HG02571 (cell line): ENCODE data around the gene ZSCAN5A.
"Not testable (repeated sequence)": the region's sequence is repeated elsewhere in the genome, so short reads cannot be mapped to it uniquely, and the experiment has no call there.

ENCODE experiments used
- ATAC-seq: cut with Tn5 transposase; IDR thresholded peaks from one replicate; pipeline ENCODE4 v1.9.1; 2021; ENCODE audit warnings: mild to moderate bottlenecking, moderate library complexity; ENCODE audit not compliant: unreplicated experiment

The ZSCAN5A gene

DNA sequence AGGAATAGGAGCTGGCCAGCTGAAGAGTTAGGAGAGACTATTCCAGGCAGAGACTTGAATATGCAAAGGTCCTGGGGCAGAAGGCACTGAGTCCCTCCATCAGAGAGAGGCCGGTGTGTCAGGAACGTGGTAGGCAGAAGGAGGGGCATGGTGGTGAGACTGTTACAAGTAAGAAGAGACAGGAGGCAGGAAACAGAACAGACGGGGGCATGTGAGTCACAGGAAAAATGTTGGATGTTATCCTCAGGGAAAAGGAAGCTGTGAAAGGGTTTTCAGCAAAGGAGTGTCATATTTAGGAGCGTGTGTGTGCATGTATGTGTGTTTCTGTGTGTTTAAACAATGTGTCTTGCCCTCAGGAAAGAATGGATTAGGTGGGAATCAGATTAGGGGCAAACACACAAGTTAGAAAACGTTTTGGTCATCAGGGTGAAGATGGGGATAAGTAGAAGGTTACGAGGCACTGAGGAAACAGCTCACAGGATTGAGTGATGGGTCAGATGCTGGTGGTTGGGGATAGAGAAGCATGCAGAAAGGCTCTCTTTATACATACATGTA is 41.0 kb downstream of the ZSCAN5A start:
- no peak for ATAC-seq

DNA sequence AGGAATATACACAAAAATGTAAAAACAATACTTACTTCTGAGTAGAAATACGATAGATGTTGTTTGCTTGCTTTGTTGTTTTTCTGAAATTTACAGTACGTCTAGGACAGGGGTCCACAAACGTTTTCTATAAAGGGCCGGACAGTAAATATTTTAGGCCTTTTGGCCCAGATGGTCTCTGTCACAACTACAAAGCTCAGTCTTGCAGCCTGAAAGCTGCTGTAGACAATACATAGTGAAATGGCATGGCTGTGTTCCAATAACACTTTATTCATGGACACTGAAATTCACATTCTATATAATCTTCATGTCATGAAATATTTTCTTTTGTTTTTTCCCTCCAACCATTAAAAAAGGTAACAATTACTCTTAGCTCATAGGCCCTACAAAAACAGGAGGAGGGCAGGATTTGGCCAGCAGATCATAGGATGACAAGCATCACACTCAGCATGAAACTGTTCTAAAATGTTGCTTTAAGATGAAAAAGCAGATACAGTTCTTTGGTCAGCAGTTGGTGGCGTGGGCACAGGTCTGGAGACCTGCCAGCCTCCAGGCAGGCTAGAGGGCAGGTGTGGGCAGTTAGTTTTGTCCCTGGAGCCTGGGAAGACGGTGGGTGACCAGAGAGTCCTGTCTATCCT is 42.4 kb downstream of the ZSCAN5A start, which contains the start of gene EDDM13:
Gene EDDM13 (plus strand): TSS at position 588 of the 638 bp plus-strand sequence. CDS start 87 bp downstream, outside the sequence.
- ATAC-seq: no peak

DNA sequence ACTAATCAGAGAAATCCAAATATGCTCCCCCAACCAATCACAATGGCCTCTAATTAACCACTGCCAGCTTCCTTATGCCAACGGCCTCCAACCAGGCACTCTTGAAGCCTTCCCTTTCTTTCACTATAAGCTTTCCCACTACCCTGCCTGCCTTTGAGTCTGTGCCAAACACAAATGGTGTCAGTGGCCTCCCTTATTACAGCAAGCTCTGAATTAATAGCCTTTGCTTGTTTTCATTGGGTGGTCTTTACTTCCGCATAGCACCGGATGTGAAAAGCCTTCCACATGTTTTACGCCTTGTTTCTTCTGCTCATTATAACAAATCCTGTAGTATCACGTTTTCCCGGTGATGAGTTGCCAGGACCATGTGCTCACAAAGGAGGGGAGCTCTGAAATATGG is 43.5 kb downstream of the ZSCAN5A start:
- ATAC-seq: no peak

DNA sequence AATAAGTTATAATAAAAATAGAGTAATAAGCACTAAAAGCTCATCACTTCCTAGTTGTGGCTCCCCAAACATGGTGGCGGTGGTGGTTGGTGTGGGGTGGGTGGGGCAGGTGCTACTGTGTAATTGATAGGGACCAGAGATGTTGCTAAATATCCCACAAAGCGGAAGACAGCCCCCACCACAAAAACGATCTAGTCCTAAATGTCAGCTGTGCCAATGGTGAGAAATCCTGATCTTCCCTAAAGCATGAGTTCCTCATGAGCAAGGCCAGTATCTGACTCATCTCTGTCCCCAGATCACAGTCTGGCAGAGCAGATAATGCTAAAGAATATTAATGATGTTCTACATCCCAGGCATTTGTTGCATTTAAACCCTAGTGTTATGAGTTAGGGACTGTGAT is 44.0 kb downstream of the ZSCAN5A start:
- no peak for ATAC-seq

DNA sequence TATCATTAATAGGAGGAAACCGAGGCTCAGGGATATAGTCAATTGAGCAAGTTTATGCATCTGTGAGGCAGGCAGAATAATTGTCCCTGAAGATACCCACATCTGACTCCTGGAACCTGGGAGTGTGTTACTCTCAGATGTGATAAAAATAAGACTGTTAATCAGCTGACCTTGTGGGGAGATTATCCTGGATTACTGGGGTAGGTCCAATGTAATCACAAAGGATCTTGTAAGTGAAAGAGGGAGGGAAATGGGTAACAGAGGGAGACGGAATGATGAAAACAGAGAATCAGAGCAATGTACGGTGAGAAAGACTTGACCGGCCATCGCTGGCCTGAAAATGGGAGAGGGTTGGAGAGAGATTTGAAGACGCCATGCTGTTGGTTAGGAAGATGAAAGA is 45.3 kb downstream of the ZSCAN5A start:
- ATAC-seq: no peak

DNA sequence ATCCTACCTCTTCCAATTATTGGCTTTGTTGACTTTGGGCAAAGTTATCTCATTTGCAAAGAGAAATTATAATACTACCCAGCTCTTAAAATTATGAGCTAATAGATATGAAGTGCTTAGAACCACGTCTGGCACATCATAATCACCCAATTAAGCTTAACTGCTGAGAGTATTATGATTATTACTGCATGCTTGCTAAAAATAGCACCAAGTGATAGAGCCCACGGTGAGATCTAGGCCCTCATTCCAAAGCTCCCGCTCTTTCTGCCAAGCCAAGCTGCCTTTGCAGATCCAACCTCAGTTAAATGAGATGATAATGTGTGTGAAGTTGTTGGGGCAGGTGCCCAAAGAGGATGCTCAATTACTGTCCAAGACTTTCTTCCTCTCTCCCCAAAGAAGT is 48.6 kb downstream of the ZSCAN5A start:
- ATAC-seq: no peak

DNA sequence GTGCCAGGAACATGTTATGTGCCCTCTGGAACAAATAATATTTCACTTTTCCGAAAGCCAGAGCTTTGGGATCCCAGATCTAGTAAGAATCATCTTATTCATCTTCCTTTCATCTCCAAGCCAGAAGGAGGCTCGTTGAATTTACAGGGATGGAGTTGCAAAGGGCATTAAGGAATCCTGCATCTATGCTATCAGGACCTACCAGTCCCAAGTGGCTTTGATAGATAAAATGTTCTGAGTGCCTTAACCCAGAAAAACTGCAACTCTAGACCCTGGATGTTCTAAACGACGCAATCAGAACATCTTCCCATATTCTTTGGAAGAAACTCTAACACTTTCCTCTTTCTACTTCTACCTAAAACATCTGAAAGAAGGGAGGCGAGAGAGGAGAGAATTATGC is 51.3 kb downstream of the ZSCAN5A start:
- ATAC-seq: no peak

DNA sequence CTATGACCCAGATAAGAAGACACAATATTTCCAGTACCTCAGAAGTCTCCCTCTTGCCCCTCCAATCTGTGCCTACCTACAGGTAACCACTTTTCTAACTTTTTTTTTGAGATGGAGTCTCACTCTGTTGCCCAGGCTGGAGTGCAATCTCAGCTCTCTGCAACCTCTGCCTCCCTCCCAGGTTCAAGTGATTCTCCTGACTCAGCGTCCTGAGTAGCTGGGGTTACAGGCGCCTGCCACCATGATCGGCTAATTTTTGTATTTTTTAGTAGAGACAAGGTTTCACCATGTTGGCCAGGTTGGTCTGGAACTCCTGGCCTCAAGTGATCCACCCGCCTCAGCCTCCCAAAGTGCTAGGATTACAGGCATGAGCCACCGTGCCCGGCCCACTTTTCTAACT is 52.7 kb downstream of the ZSCAN5A start:
- ATAC-seq: not testable (repeated sequence)

DNA sequence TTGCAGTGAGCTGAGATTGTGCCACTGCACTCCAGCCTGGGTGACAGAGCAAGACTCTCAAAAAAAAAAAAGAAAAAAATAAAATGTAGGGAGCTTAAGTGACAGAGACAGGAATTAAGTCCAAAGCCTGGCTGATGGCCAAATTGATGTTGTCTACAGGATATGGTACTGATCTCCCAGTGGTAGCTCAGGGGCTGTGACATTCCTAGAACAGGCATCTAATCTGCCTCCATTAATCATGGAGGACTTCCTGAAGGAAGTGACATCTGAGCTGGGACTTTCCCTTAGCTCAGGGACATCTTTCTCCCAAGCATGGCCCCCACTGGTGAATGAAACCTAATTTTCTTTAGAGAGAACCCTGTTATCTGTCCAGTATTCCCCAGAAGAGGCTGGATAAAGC is 53.5 kb downstream of the ZSCAN5A start:
- ATAC-seq: no peak

DNA sequence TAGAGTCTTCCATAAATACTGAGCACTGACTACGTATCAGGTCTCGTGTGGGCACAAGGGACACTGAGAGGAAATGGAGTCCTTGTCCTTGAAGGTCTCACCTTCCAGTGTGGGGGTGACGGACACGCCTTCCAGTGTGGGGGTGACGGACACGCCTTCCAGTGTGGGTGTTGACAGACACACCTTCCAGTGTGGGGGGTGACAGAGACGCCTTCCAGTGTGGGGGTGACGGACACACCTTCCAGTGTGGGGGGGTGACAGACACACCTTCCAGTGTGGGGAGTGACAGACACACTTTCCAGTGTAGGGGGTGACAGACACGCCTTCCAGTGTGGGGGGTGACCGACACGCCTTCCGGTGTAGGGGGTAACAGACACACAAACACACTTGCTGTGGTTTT is 56.4 kb downstream of the ZSCAN5A start:
- ATAC-seq: no peak

DNA sequence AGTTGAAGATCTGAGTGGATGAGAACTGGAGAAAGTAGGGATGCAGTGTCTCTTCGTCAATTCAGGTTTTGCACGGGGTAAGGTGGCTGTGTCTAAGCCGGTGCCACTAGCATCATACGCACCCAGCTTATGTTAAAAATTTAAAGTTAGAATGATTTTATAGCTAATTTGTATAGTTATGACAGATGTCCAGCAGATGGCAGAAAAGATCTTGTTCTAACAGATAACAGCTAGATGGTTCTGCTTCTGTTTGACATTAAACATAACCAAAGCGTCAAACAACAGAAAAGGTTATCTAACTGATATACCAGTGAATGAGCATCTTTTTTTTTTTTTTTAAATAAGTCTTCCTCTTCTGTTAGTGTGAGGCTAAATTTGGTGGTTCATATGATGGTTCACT is 60.9 kb downstream of the ZSCAN5A start:
- no peak for ATAC-seq

DNA sequence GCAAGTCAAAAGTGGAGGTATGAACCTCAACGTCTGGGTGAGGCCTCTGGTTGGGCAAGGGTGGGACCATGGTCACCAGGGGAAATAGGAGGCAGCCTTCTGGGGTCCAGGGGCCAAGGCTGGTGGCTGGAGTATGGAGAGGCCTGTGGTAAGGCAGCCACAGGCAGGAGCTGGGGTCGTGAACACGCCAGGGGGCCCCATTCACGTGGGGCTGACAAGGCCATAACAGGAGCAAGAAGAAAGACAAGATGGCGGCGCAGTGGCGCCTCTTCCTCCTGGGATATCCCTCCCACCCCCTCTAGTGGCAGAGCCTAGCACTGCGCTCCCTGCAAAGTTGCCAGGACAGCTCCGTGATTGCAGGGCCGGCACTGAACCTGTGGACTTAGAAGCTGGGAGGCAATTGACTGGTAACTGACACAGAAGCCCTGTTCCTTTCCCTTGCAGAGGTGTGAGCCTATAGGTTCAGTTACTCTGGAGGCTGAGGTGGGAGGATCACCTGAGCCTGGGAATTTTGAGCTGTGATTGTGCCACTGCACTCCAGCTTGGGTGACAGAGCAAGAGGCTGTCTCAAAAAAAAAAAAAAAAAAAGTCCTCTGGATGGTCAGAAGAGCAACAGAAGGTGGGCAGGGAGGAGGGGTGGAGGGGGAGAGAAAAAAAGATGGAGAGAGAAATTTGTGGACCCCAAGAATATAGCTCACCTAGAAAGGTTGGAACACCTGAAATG is 61.8 kb downstream of the ZSCAN5A start:
- no peak for ATAC-seq

DNA sequence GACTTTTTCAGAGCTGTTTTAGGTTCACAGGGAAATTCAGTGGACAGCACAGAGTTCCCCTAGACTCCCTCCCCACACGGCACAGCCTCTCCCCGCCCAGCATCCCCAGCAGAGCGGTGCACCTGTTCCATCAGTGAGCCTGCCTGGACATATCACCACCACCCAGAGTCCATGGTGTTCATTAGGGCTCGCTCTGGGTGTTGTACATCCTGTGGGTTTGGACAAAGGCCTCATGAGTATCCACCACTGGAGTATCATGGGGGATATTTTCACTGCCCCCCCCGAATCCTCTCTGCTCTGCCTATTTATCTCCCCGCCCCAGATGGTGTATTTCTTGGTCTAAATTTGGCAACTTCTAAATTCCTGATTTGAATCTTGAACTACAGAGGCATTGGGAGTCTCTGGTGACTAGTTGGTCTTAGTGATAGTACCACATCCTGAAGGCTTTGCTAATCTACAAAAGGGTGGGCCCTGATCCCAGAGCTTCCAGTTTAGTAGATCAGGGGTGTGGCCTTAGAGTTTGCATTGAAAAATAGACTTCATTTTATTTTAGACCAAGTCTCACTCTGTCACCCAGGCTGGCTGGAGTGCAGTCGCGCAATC is 65.8 kb downstream of the ZSCAN5A start:
- ATAC-seq: not testable (repeated sequence)

DNA sequence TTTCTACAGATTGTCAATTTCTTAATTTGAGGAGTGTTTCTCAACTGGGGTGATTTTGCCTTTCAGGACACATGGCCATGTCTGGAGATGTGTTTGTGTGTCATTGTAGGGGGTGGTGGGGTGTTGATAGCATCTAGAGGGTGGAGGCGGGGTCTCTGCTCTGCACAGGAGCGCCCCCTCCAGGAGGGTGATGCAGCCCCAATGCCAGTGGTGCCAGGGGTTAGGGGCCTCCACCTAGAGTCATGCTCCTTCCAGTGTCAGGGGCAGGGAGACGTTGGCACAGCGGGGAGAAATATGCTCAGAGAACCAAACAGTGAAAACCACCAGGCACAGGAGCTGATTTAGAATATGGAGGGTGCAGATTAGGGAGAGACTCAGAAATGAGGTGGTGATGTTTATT is 68.9 kb downstream of the ZSCAN5A start:
- ATAC-seq: not testable (repeated sequence)

DNA sequence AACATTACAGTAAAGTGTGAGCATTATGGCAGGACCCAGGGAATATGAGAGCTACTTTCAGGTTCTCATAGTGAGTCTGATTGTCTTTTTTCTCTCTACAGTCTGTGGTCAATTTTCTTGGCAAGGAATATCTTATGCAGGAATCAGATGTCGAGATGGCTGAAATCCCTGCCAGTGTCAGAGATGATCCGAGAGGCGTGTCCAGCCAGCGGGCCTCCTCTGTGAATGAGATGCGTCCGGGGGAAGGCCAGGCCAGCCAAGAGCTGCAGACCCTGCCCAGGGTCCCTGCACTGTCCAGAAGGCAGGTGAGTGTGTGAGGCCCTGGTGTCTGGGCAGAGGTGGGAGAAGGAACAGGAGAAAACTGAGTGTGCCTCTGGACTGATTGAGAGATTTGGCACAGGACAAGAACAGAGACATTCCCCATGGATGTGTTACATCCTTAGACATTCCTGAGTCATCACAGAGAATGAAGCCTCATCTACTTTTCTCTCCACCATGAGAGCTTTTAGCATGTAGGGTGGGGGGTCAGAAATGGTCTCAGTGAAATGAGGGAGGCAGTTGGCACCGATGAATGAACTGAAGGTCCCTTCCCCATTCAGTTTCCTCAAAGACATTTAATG is 69.4 kb downstream of the ZSCAN5A start:
- ATAC-seq: no peak

DNA sequence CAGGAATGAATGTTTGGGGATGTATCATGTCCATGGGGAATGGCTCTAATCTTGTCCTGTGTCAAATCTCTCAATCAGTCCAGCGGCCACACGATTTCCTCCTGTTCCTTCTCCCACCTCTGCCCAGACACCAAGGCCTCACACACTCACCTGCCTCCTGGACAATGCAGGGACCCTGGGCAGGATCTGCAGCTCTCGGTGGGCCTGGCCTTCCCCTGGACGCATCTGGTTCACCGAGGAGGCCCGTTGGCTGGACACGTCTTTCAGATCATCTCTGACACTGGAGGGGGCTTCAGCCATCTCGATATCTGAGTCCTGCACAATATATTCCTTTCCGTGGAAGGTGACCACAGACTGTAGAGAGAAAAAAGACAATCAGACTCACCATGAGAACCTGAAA is 91.2 kb downstream of the ZSCAN5A start:
- no peak for ATAC-seq

DNA sequence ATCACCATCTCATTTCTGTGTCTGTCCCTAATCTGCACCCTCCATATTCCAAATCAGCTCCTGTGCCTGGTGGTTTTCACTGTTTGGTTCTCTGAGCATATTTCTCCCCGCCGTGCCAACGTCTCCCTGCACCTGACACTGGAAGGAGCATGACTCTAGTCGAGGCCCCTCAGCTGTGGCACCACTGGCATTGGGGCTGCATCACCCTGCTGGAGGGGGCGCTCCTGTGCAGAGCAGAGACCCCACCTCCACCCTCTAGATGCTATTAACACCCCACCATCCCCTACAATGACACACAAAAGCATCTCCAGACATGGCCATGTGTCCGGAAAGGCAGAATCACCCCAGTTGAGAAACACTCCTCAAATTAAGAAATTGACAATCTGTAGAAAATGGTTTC is 91.7 kb downstream of the ZSCAN5A start:
- no peak for ATAC-seq

DNA sequence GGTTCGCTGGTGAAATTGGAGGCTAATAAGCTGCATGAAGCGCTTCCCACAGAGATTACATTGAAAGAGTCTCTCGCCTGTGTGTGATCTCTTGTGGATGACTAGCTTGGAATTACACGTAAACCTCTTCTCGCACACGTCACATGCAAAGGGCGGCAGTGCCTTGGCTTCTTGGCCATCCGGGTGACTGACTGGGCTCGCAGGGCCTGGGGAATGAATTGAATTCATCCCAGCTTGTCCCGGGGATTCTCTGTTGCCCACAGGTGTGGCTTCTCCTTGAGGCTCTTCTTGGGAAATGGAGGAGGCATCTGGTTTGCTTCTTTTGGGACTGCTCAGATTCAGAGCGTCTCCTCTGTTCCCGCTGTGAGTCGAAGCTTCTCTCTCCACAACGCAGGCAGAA is 92.8 kb downstream of the ZSCAN5A start:
- no peak for ATAC-seq

DNA sequence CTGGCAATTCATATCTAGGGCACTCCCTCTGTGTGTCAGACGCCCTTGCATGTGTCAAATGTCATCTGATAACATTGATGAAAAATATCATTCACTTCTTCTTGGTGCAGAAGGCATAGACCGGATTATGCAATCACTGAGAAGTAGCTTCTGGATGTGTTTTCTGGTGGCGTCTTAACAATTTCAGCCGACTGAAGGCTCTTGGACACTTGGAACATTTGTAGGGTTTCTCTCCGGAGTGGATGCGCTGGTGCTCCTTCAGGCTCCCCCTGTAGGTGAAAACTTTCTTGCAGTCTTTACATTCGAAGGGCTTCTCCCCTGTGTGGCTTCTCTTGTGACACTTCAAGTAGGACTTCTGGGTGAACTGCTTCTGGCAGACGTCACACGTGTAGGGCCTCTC is 93.2 kb downstream of the ZSCAN5A start:
- ATAC-seq: not testable (repeated sequence)

DNA sequence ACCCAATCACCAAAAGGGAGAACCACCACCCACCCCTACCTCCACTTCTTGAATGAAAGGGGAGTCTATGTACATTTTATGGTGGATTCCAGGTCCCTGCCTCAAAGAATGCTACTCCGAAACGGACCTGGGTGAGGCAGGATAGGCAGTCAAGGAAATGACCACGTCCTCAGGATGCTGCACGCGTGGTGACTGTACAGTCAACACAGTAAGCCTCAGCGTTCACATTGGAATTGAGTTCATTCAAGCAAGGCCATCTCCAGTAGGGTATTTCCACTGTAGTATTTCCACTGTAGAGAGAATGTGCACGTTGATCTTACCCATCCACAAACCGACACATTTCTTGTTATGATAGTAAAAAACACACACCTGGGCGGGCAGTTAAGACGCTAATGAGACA is 95.7 kb downstream of the ZSCAN5A start:
- no peak for ATAC-seq
